OCI-LY7 (cell line): ENCODE data around the gene NR2C2AP. TPM values are rescaled to one million over a fixed set of nuclear protein-coding genes. Genes with fewer than 3 reads are reported as not detected.

Experiments
- BruUV-seq: library from RNA; stranded (reverse); fragments of 400-500 nt; replicated peaks from 2 replicates; lab custom pipeline; 2021; lab: Mats Ljungman, UMichigan
- CTCF ChIA-PET: fragments of 300-600 bp; sonication (Branson Sonifier 250); formaldehyde crosslinking; loops from one replicate; lab custom pipeline; 2022; ENCODE audit warnings: antibody characterized with exemption; ENCODE audit not compliant: unreplicated experiment; lab: Charles Lee
- POLR2A ChIA-PET: fragments of 300-600 bp; sonication (Branson Sonifier 250); formaldehyde crosslinking; loops from one replicate; lab custom pipeline; 2022; ENCODE audit warnings: antibody characterized with exemption; lab: Charles Lee
- DNase-seq: peaks from one replicate; pipeline ENCODE4 v3.0.0-alpha.2; 2015; ENCODE audit warnings: low spot score
- H2AFZ ChIP-seq: fragments of 200-600 bp; sonication (generic), shearing (Covaris generic); 2 replicates; pipeline ENCODE4 v1.6.1; 2014; ENCODE audit warnings: mild to moderate bottlenecking, antibody characterized with exemption, low read length, moderate library complexity
- H3K27ac ChIP-seq: fragments of 200-600 bp; sonication (generic); 2 replicates; pipeline ENCODE4 v1.5.1; 2014; ENCODE audit warnings: mixed run types, low read depth, mild to moderate bottlenecking, moderate library complexity, low read length, inconsistent platforms; ENCODE audit not compliant: poor library complexity, severe bottlenecking
- H3K36me3 ChIP-seq: fragments of 200-600 bp; sonication (generic); 2 replicates; pipeline ENCODE4 v1.6.1; 2014; ENCODE audit warnings: mild to moderate bottlenecking, antibody characterized with exemption, low read length, moderate library complexity, mixed read lengths; ENCODE audit not compliant: insufficient read depth
- H3K4me1 ChIP-seq: fragments of 200-600 bp; sonication (generic); 2 replicates; pipeline ENCODE4 v1.5.1; 2014; ENCODE audit warnings: mild to moderate bottlenecking, low read length; ENCODE audit not compliant: insufficient read depth, poor library complexity, severe bottlenecking
- H3K4me2 ChIP-seq: fragments of 200-600 bp; sonication (generic); 2 replicates; pipeline ENCODE4 v1.6.1; 2014; ENCODE audit warnings: mild to moderate bottlenecking, low read length
- H3K4me3 ChIP-seq: fragments of 200-600 bp; sonication (generic); 2 replicates; pipeline ENCODE4 v1.5.1; 2014; ENCODE audit warnings: mild to moderate bottlenecking, low read depth, low read length; ENCODE audit not compliant: poor library complexity, severe bottlenecking
- H3K79me2 ChIP-seq: fragments of 200-600 bp; sonication (generic); 2 replicates; pipeline ENCODE4 v1.6.1; 2016; ENCODE audit warnings: low read depth, mild to moderate bottlenecking, low read length, moderate library complexity, mixed read lengths; ENCODE audit not compliant: insufficient read depth
- H3K9me2 ChIP-seq: fragments of 200-600 bp; sonication (generic); 2 replicates; pipeline ENCODE4 v1.6.1; 2016; ENCODE audit warnings: mild to moderate bottlenecking, low read length, mixed read lengths; ENCODE audit not compliant: insufficient read depth
- H3K9me3 ChIP-seq: fragments of 200-600 bp; sonication (generic); 2 replicates; pipeline ENCODE4 v1.6.1; 2014; ENCODE audit warnings: mild to moderate bottlenecking, mixed run types, low read length, mixed read lengths
- H4K20me1 ChIP-seq: fragments of 200-600 bp; sonication (generic); 2 replicates; pipeline ENCODE4 v1.6.1; 2014; ENCODE audit warnings: mild to moderate bottlenecking, antibody characterized with exemption, low read length, moderate library complexity, mixed read lengths; ENCODE audit not compliant: insufficient read depth
- EZH2phosphoT487 ChIP-seq: fragments of 200-600 bp; sonication (generic); IDR thresholded peaks from 2 replicates; pipeline ENCODE4 v1.6.1; 2018; ENCODE audit warnings: low read depth, borderline replicate concordance, mild to moderate bottlenecking, mixed run types, antibody characterized with exemption, low read length, moderate library complexity, mixed read lengths
- intact Hi-C: fragments of 100-400 bp; cut with micrococcal nuclease; formaldehyde crosslinking; loops from one replicate; pipeline ENCODE4 v1.10.0; 2022; ENCODE audit not compliant: unreplicated experiment
- total RNA-seq, 2 experiments: library from RNA; depleted of rRNA in 1 of 2; stranded (reverse); fragments of >200 nt in 1 of 2; shearing (Covaris generic) in 1 of 2; gene quantifications; 2 replicates each; pipeline ENCODE4 v1.2.3, GENCODE V29; 2014 to 2022
- TF ChIP-seq, protein P1 (sequence below): fragments of 200-600 bp; sonication (generic); conservative IDR thresholded peaks from 2 replicates; pipeline ENCODE4 v1.5.1; 2014; ENCODE audit warnings: mild to moderate bottlenecking, antibody characterized with exemption, low read length, moderate library complexity, mixed read lengths

Gene NR2C2AP
- total RNA-seq, 2 experiments from 2014 or later: 27.3 to 29.7 TPM

GRCh38 chr19:19224852-19225494, 21.8 kb upstream of the NR2C2AP start:
- H3K79me2 ChIP-seq: no peaks in the 10 kb centered on the region
- no peaks in the 10 kb centered on the region for H4K20me1 ChIP-seq
- H3K27ac ChIP-seq: no peak overlapping the region
- DNase-seq: no peak
- H2AFZ ChIP-seq: no peak overlapping the region
- peak overlapping the region; percentile 20; the same call in 1 of the 2 replicates for H3K4me2 ChIP-seq
- POLR2A ChIA-PET: interaction anchor here (1.2 kb wide), 1 partner anchor 30 kb away, joined by 3 read pairs; no protein-coding TSS in a partner anchor
- no peaks in the 10 kb centered on the region for H3K4me1 ChIP-seq
- no peak overlapping the region for H3K4me3 ChIP-seq
- H3K36me3 ChIP-seq: no peaks in the 10 kb centered on the region
- intact Hi-C loops: loop anchor here (1.0 kb wide), 1 partner anchor 39 kb away; no protein-coding TSS in a partner anchor
- BruUV-seq: no TSS peak
- no peaks in the 10 kb centered on the region for H3K9me2 ChIP-seq
- no peaks in the 10 kb centered on the region for H3K9me3 ChIP-seq
- CTCF ChIA-PET: no interaction called here
- TF ChIP-seq, protein P1, sequence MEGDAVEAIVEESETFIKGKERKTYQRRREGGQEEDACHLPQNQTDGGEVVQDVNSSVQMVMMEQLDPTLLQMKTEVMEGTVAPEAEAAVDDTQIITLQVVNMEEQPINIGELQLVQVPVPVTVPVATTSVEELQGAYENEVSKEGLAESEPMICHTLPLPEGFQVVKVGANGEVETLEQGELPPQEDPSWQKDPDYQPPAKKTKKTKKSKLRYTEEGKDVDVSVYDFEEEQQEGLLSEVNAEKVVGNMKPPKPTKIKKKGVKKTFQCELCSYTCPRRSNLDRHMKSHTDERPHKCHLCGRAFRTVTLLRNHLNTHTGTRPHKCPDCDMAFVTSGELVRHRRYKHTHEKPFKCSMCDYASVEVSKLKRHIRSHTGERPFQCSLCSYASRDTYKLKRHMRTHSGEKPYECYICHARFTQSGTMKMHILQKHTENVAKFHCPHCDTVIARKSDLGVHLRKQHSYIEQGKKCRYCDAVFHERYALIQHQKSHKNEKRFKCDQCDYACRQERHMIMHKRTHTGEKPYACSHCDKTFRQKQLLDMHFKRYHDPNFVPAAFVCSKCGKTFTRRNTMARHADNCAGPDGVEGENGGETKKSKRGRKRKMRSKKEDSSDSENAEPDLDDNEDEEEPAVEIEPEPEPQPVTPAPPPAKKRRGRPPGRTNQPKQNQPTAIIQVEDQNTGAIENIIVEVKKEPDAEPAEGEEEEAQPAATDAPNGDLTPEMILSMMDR: peak; percentile 40; the same call in 1 of the 2 replicates
- no peak for TF ChIP-seq EZH2phosphoT487

DNA sequence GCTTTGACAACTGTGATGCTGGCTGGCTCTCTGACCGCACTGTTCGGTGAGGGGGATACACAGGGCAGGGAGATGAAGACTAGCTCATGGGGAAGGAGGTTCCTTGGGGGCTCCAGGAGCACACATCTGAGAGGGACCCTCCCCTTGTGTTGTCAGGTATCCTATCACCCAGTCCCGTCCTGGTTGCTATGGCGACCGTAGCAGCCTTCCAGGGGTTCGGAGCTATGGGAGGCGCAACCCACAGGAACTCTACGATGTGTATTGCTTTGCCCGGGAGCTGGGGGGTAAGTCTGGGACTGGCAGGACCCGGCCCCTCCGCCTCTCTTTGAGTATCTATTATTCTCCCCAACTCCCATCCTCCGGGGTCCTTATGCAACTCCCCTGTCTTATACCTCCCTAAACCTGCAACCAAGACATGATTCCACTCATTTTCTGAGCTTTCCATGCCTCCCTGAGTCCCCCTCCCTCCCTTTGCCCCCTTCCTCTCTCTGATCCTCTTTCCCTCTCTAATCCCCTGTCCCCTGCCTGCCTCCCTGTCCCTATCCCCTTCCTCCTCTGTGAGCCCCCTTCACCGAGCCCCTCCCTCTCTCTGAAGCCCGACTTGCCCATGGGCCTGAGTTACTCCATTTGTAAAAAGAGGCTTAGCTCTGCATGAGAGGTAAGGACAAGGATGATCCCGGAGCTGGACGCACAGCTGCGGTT, 21.1 kb upstream of the NR2C2AP start:
- H3K4me2 ChIP-seq: no peak overlapping the region
- DNase-seq: no peak
- no peaks in the 10 kb centered on the region for H3K9me2 ChIP-seq
- no peaks in the 10 kb centered on the region for H3K36me3 ChIP-seq
- H3K79me2 ChIP-seq: no peaks in the 10 kb centered on the region
- no peaks in the 10 kb centered on the region for H4K20me1 ChIP-seq
- H3K27ac ChIP-seq: no peak overlapping the region
- ChIA-PET CTCF (no interaction called here), POLR2A (no interaction called here)
- no peaks in the 10 kb centered on the region for H3K9me3 ChIP-seq
- no peak overlapping the region for H2AFZ ChIP-seq
- H3K4me3 ChIP-seq: no peak overlapping the region
- no peaks in the 10 kb centered on the region for H3K4me1 ChIP-seq
- intact Hi-C loops: no loop called here
- TF ChIP-seq, protein P1: no peak
- no peak for TF ChIP-seq EZH2phosphoT487
- BruUV-seq: no TSS peak

DNA sequence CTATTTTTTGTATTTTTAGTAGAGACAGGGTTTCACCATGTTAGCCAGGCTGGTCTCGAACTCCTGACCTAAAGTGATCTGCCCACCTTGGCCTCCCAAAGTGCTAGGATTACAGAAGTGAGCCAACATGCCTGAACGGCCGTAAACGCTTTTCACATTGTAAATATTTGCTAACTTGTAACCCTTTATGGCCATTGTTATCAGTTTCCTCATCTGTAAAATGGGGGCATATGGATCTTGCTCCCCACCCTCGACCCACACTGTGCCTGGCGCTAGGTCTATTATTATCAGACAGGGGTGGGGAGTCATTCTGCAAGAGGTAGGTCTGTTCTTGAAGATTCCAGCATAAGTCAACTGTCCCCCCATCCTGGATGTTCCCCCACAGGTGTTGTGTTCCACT, 20.4 kb upstream of the NR2C2AP start:
- Histone ChIP-seq H3K9me3 (no peaks in the 10 kb centered on the region), H3K9me2 (no peaks in the 10 kb centered on the region), H3K27ac (no peak overlapping the region), H3K36me3 (no peaks in the 10 kb centered on the region), H4K20me1 (no peaks in the 10 kb centered on the region), H3K79me2 (no peaks in the 10 kb centered on the region), H2AFZ (no peak overlapping the region), H3K4me1 (no peaks in the 10 kb centered on the region), H3K4me2 (no peak overlapping the region), H3K4me3 (no peak overlapping the region)
- no TSS peak for BruUV-seq
- intact Hi-C loops: no loop called here
- TF ChIP-seq, protein P1: no peak
- no peak for TF ChIP-seq EZH2phosphoT487
- ChIA-PET CTCF (no interaction called here), POLR2A (no interaction called here)
- no peak for DNase-seq
